HEK293 (cell line): ENCODE results near the gene SCUBE3.

Source experiments
- FEZF1 ChIP-seq: fragments of 450-650 bp; formaldehyde crosslinking; IDR thresholded peaks from 2 replicates; pipeline ENCODE4 v1.5.1; 2016; ENCODE audit warnings: missing biosample characterization, missing genetic modification characterization
- KLF9 ChIP-seq: fragments of 450-650 bp; formaldehyde crosslinking; IDR thresholded peaks from 2 replicates; pipeline ENCODE4 v1.5.1; 2016; ENCODE audit warnings: missing biosample characterization, missing genetic modification characterization, low read depth
- REPIN1 ChIP-seq: fragments of 450-650 bp; formaldehyde crosslinking; IDR thresholded peaks from 2 replicates; pipeline ENCODE4 v1.5.1; 2017; ENCODE audit warnings: missing biosample characterization, missing genetic modification characterization, low read depth
- SCRT1 ChIP-seq: fragments of 450-650 bp; formaldehyde crosslinking; IDR thresholded peaks from 2 replicates; pipeline ENCODE4 v1.5.1; 2016; ENCODE audit warnings: missing biosample characterization, missing genetic modification characterization, borderline replicate concordance
- SP7 ChIP-seq: fragments of 450-650 bp; formaldehyde crosslinking; IDR thresholded peaks from 2 replicates; pipeline ENCODE4 v1.5.1; 2016; ENCODE audit warnings: missing biosample characterization, missing genetic modification characterization
- ZFHX2 ChIP-seq: fragments of 450-650 bp; formaldehyde crosslinking; conservative IDR thresholded peaks from 2 replicates; pipeline ENCODE4 v1.5.1; 2016; ENCODE audit warnings: missing biosample characterization, missing genetic modification characterization
- ZNF121 ChIP-seq: fragments of 450-650 bp; formaldehyde crosslinking; IDR thresholded peaks from 2 replicates; pipeline ENCODE4 v1.5.1; 2016; ENCODE audit warnings: missing biosample characterization, missing genetic modification characterization
- ZNF133 ChIP-seq: fragments of 450-650 bp; formaldehyde crosslinking; IDR thresholded peaks from 2 replicates; pipeline ENCODE4 v1.5.1; 2016; ENCODE audit warnings: missing biosample characterization, missing genetic modification characterization
- ZNF146 ChIP-seq: fragments of 450-650 bp; formaldehyde crosslinking; IDR thresholded peaks from 2 replicates; pipeline ENCODE4 v1.5.1; 2016; ENCODE audit warnings: missing biosample characterization, missing genetic modification characterization
- ZNF148 ChIP-seq: fragments of 450-650 bp; formaldehyde crosslinking; IDR thresholded peaks from 2 replicates; pipeline ENCODE4 v1.5.0; 2017; ENCODE audit warnings: missing biosample characterization, missing genetic modification characterization, borderline replicate concordance
- ZNF202 ChIP-seq: fragments of 450-650 bp; formaldehyde crosslinking; IDR thresholded peaks from 2 replicates; pipeline ENCODE4 v1.5.1; 2016; ENCODE audit warnings: missing biosample characterization, missing genetic modification characterization, borderline replicate concordance
- ZNF221 ChIP-seq: fragments of 450-650 bp; formaldehyde crosslinking; IDR thresholded peaks from 2 replicates; pipeline ENCODE4 v1.5.1; 2017; ENCODE audit warnings: missing biosample characterization, missing genetic modification characterization, borderline replicate concordance
- ZNF239 ChIP-seq: fragments of 450-650 bp; formaldehyde crosslinking; IDR thresholded peaks from 2 replicates; pipeline ENCODE4 v1.5.1; 2016; ENCODE audit warnings: missing biosample characterization, missing genetic modification characterization
- ZNF292 ChIP-seq: fragments of 450-650 bp; formaldehyde crosslinking; IDR thresholded peaks from 2 replicates; pipeline ENCODE4 v1.5.1; 2016; ENCODE audit warnings: low read depth, missing biosample characterization, missing genetic modification characterization, borderline replicate concordance
- ZNF335 ChIP-seq: fragments of 450-650 bp; formaldehyde crosslinking; conservative IDR thresholded peaks from 2 replicates; pipeline ENCODE4 v1.5.1; 2016; ENCODE audit warnings: missing biosample characterization, missing genetic modification characterization
- ZNF350 ChIP-seq: fragments of 450-650 bp; formaldehyde crosslinking; IDR thresholded peaks from 2 replicates; pipeline ENCODE4 v1.5.0; 2017; ENCODE audit warnings: missing biosample characterization, mild to moderate bottlenecking, missing genetic modification characterization
- ZNF366 ChIP-seq: fragments of 450-650 bp; formaldehyde crosslinking; conservative IDR thresholded peaks from 2 replicates; pipeline ENCODE4 v1.5.1; 2016; ENCODE audit warnings: missing biosample characterization, missing genetic modification characterization
- ZNF548 ChIP-seq: fragments of 450-650 bp; formaldehyde crosslinking; IDR thresholded peaks from 2 replicates; pipeline ENCODE4 v1.5.1; 2016; ENCODE audit warnings: missing biosample characterization, missing genetic modification characterization
- ZNF558 ChIP-seq: fragments of 450-650 bp; formaldehyde crosslinking; IDR thresholded peaks from 2 replicates; pipeline ENCODE4 v1.5.1; 2016; ENCODE audit warnings: missing biosample characterization, missing genetic modification characterization
- ZNF600 ChIP-seq: fragments of 450-650 bp; formaldehyde crosslinking; IDR thresholded peaks from 2 replicates; pipeline ENCODE4 v1.5.1; 2016; ENCODE audit warnings: missing biosample characterization, missing genetic modification characterization
- ZNF660 ChIP-seq: fragments of 450-650 bp; IDR thresholded peaks from 2 replicates; pipeline ENCODE4 v1.5.1; 2018; ENCODE audit warnings: missing biosample characterization, mild to moderate bottlenecking, missing genetic modification characterization
- ZNF768 ChIP-seq: fragments of 450-650 bp; formaldehyde crosslinking; IDR thresholded peaks from 2 replicates; pipeline ENCODE4 v1.5.1; 2018; ENCODE audit warnings: missing biosample characterization, mild to moderate bottlenecking, missing genetic modification characterization
- TF ChIP-seq, protein P1 (sequence below): fragments of 450-650 bp; formaldehyde crosslinking; IDR thresholded peaks from 2 replicates; pipeline ENCODE4 v1.5.1; 2016; ENCODE audit warnings: missing biosample characterization, missing genetic modification characterization
- TF ChIP-seq, protein P2 (sequence below): fragments of 450-650 bp; formaldehyde crosslinking; IDR thresholded peaks from 2 replicates; pipeline ENCODE4 v1.5.1; 2016; ENCODE audit warnings: missing biosample characterization, missing genetic modification characterization
- TF ChIP-seq, protein P3 (sequence below): fragments of 450-650 bp; formaldehyde crosslinking; IDR thresholded peaks from 2 replicates; pipeline ENCODE4 v1.5.1; 2016; ENCODE audit warnings: missing biosample characterization, missing genetic modification characterization
- TF ChIP-seq, protein P4 (sequence below): fragments of 450-650 bp; formaldehyde crosslinking; IDR thresholded peaks from 2 replicates; pipeline ENCODE4 v1.5.1; 2016; ENCODE audit warnings: missing biosample characterization, missing genetic modification characterization
- TF ChIP-seq, protein P5 (sequence below): fragments of 450-650 bp; formaldehyde crosslinking; IDR thresholded peaks from 2 replicates; pipeline ENCODE4 v1.5.1; 2016; ENCODE audit warnings: missing biosample characterization, missing genetic modification characterization

The SCUBE3 gene

DNA sequence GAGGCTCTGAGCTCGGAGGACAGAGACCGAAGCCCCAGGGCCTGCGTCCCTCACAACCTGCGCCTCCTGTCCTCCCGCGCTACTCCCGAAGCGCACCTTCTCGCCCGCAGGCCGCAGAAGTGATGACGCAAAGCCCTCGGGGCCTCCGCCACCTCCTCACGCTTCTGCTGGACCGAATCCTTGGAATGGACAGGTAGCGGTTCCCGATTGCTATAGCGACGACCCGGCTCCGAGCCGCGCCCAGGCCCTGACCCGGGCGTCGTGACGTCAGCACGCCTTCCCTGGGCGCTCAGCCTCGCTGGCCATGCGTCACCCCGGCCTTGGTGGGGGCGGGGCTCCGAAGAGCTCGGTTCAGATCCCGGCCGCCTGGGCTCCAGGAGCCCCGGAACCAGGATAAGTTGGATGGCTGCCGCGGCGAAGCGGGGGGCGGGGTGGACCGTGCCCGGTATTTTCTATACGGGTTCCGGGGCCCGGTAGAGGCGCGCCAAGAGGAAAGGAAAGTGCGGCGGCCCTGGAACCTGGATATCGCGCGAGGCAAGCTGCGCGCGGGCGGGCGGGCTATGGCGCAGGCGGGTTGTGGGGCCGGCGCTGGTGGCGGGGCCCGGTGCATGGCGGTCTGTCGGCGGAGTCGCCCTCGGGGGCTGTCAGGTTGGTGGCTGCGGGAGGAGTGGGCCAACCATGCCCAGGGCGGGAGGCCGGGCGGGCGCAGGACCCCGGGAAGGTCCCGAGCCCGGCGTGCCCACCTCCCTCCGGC lies 45.6 kb downstream of the SCUBE3 start, which contains the start of gene ZNF76 (continued):
- TF ChIP-seq ZNF133 (tag by site-specific recombination) (0 out of 2 replicates have a peak, but pooled peaks have one; percentile 10), KLF9 (tag by site-specific recombination) (peak; percentile 96), ZNF335 (peak; percentile 80), ZNF600 (tag by site-specific recombination) (peak; percentile 86), SCRT1 (tag by site-specific recombination) (no peak), ZNF558 (tag by site-specific recombination) (peak; percentile 56; the same call in 1 of the 2 replicates), REPIN1 (tag by site-specific recombination) (0 out of 2 replicates have a peak, but pooled peaks have one; percentile 53), SP7 (tag by site-specific recombination) (peak; percentile 89), ZNF548 (no peak), ZNF146 (peak; percentile 37), ZNF292 (no peak), ZNF121 (tag by site-specific recombination) (0 out of 2 replicates have a peak, but pooled peaks have one; percentile 31), ZNF660 (tag by site-specific recombination) (peak; percentile 96), ZNF768 (tag by site-specific recombination) (no peak), ZNF221 (tag by site-specific recombination) (no peak), ZFHX2 (tag by site-specific recombination) (peak; percentile 97), ZNF366 (tag by site-specific recombination) (peak; percentile 46; the same call in 1 of the 2 replicates), ZNF350 (no peak), ZNF202 (no peak), FEZF1 (no peak), ZNF148 (tag by site-specific recombination) (peak; percentile 59; the same call in 1 of the 2 replicates), ZNF239 (tag by site-specific recombination) (no peak)
- TF ChIP-seq, protein P1, sequence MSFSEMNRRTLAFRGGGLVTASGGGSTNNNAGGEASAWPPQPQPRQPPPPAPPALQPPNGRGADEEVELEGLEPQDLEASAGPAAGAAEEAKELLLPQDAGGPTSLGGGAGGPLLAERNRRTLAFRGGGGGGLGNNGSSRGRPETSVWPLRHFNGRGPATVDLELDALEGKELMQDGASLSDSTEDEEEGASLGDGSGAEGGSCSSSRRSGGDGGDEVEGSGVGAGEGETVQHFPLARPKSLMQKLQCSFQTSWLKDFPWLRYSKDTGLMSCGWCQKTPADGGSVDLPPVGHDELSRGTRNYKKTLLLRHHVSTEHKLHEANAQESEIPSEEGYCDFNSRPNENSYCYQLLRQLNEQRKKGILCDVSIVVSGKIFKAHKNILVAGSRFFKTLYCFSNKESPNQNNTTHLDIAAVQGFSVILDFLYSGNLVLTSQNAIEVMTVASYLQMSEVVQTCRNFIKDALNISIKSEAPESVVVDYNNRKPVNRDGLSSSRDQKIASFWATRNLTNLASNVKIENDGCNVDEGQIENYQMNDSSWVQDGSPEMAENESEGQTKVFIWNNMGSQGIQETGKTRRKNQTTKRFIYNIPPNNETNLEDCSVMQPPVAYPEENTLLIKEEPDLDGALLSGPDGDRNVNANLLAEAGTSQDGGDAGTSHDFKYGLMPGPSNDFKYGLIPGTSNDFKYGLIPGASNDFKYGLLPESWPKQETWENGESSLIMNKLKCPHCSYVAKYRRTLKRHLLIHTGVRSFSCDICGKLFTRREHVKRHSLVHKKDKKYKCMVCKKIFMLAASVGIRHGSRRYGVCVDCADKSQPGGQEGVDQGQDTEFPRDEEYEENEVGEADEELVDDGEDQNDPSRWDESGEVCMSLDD: peak; percentile 91
- TF ChIP-seq, protein P2, sequence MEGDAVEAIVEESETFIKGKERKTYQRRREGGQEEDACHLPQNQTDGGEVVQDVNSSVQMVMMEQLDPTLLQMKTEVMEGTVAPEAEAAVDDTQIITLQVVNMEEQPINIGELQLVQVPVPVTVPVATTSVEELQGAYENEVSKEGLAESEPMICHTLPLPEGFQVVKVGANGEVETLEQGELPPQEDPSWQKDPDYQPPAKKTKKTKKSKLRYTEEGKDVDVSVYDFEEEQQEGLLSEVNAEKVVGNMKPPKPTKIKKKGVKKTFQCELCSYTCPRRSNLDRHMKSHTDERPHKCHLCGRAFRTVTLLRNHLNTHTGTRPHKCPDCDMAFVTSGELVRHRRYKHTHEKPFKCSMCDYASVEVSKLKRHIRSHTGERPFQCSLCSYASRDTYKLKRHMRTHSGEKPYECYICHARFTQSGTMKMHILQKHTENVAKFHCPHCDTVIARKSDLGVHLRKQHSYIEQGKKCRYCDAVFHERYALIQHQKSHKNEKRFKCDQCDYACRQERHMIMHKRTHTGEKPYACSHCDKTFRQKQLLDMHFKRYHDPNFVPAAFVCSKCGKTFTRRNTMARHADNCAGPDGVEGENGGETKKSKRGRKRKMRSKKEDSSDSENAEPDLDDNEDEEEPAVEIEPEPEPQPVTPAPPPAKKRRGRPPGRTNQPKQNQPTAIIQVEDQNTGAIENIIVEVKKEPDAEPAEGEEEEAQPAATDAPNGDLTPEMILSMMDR: no peak
- TF ChIP-seq, protein P3, sequence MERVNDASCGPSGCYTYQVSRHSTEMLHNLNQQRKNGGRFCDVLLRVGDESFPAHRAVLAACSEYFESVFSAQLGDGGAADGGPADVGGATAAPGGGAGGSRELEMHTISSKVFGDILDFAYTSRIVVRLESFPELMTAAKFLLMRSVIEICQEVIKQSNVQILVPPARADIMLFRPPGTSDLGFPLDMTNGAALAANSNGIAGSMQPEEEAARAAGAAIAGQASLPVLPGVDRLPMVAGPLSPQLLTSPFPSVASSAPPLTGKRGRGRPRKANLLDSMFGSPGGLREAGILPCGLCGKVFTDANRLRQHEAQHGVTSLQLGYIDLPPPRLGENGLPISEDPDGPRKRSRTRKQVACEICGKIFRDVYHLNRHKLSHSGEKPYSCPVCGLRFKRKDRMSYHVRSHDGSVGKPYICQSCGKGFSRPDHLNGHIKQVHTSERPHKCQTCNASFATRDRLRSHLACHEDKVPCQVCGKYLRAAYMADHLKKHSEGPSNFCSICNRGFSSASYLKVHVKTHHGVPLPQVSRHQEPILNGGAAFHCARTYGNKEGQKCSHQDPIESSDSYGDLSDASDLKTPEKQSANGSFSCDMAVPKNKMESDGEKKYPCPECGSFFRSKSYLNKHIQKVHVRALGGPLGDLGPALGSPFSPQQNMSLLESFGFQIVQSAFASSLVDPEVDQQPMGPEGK (tag by site-specific recombination): peak; percentile 96
- TF ChIP-seq, protein P4, sequence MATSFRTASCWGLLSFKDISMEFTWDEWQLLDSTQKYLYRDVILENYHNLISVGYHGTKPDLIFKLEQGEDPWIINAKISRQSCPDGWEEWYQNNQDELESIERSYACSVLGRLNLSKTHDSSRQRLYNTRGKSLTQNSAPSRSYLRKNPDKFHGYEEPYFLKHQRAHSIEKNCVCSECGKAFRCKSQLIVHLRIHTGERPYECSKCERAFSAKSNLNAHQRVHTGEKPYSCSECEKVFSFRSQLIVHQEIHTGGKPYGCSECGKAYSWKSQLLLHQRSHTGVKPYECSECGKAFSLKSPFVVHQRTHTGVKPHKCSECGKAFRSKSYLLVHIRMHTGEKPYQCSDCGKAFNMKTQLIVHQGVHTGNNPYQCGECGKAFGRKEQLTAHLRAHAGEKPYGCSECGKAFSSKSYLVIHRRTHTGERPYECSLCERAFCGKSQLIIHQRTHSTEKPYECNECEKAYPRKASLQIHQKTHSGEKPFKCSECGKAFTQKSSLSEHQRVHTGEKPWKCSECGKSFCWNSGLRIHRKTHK (tag by site-specific recombination): no peak
- TF ChIP-seq, protein P5, sequence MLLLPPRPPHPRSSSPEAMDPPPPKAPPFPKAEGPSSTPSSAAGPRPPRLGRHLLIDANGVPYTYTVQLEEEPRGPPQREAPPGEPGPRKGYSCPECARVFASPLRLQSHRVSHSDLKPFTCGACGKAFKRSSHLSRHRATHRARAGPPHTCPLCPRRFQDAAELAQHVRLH (tag by site-specific recombination): peak; percentile 78; the same call in 1 of the 2 replicates
